ENCODE measurements around the gene SIX3. TPM values are rescaled to one million over a fixed set of nuclear protein-coding genes. Genes with fewer than 3 reads are reported as not detected.

Gene SIX3
- total RNA-seq, 2 donors from 2014 or later: 1.9 to 5.7 TPM

GRCh38 chr2:44938287-44939105, 3.0 kb upstream of the SIX3 start:
- Mint-ChIP-seq H3K4me3 (peak overlapping the region; percentile 69), H3K27me3 (ENCODE audit: insufficient read depth) (peaks cover 91% of the 10 kb centered on the region), H3K9me3 (no peaks in the 10 kb centered on the region), H3K4me1 (peaks cover 42% of the 10 kb centered on the region), H3K27ac (peak overlapping the region; percentile 64), H3K36me3 (ENCODE audit: low read depth) (no peaks in the 10 kb centered on the region)
- 1% methylated on average over 25 to 62 of the region's 62 CpGs for WGBS, 2 experiments (ENCODE audit: insufficient coverage in 1 of 2, insufficient read length in 1 of 2)
- Histone ChIP-seq H3K36me3 (ENCODE audit: control insufficient read depth, insufficient read depth, low read length) (no peaks in the 10 kb centered on the region), H3K27me3 (ENCODE audit: control insufficient read depth, insufficient read depth, low read length, poor library complexity, severe bottlenecking) (peaks cover 99% of the 10 kb centered on the region), H3K9me3 (ENCODE audit: control insufficient read depth, low read length) (no peaks in the 10 kb centered on the region), H3K27ac (ENCODE audit: low read depth, low read length) (no peak overlapping the region), H3K4me1 (ENCODE audit: control insufficient read depth, insufficient read depth, low read length) (peaks cover 13% of the 10 kb centered on the region), H3K9ac (ENCODE audit: extremely low read depth, low read length, poor library complexity, severe bottlenecking) (peak overlapping the region; percentile 4), H3K4me3 (ENCODE audit: low read length) (peak overlapping the region; percentile 79)
- peak; percentile 88 for DNase-seq
- TF ChIP-seq CTCF (conservative IDR thresholded peaks at IDR 0.05): no peak

GRCh38 chr2:44939106-44940048, 2.1 kb upstream of the SIX3 start:
- Mint-ChIP-seq H3K4me3 (peak overlapping the region; percentile 69), H3K36me3 (ENCODE audit: low read depth) (no peaks in the 10 kb centered on the region), H3K27ac (peak overlapping the region; percentile 76), H3K4me1 (peaks cover 42% of the 10 kb centered on the region), H3K27me3 (ENCODE audit: insufficient read depth) (peaks cover 91% of the 10 kb centered on the region), H3K9me3 (no peaks in the 10 kb centered on the region)
- TF ChIP-seq CTCF (conservative IDR thresholded peaks at IDR 0.05): no peak
- peak; percentile 82 for DNase-seq
- H3K4me1 ChIP-seq (ENCODE audit: control insufficient read depth, insufficient read depth, low read length): peaks cover 11% of the 10 kb centered on the region
- 1% methylated on average over 20 to 42 of the region's 42 CpGs for WGBS, 2 experiments (ENCODE audit: insufficient coverage in 1 of 2, insufficient read length in 1 of 2)
- no peaks in the 10 kb centered on the region for H3K9me3 ChIP-seq (ENCODE audit: control insufficient read depth, low read length)
- H3K4me3 ChIP-seq (ENCODE audit: low read length): peak overlapping the region; percentile 79
- H3K9ac ChIP-seq (ENCODE audit: extremely low read depth, low read length, poor library complexity, severe bottlenecking): no peak overlapping the region
- peaks cover 99% of the 10 kb centered on the region for H3K27me3 ChIP-seq (ENCODE audit: control insufficient read depth, insufficient read depth, low read length, poor library complexity, severe bottlenecking)
- H3K36me3 ChIP-seq (ENCODE audit: control insufficient read depth, insufficient read depth, low read length): no peaks in the 10 kb centered on the region
- no peak overlapping the region for H3K27ac ChIP-seq (ENCODE audit: low read depth, low read length)

- TF ChIP-seq CTCF (conservative IDR thresholded peaks at IDR 0.05): no peak
- Histone ChIP-seq H3K9ac (ENCODE audit: extremely low read depth, low read length, poor library complexity, severe bottlenecking) (no peak overlapping the region), H3K4me3 (ENCODE audit: low read length) (no peak overlapping the region), H3K27me3 (ENCODE audit: control insufficient read depth, insufficient read depth, low read length, poor library complexity, severe bottlenecking) (peaks cover 99% of the 10 kb centered on the region), H3K9me3 (ENCODE audit: control insufficient read depth, low read length) (no peaks in the 10 kb centered on the region), H3K36me3 (ENCODE audit: control insufficient read depth, insufficient read depth, low read length) (no peaks in the 10 kb centered on the region), H3K27ac (ENCODE audit: low read depth, low read length) (no peak overlapping the region), H3K4me1 (ENCODE audit: control insufficient read depth, insufficient read depth, low read length) (peaks cover 11% of the 10 kb centered on the region)
- H3K4me3 Mint-ChIP-seq: peak overlapping the region; percentile 69
- DNase-seq: peak; percentile 62
- no peaks in the 10 kb centered on the region for H3K36me3 Mint-ChIP-seq (ENCODE audit: low read depth)
- H3K9me3 Mint-ChIP-seq: no peaks in the 10 kb centered on the region
- 5 to 10% methylated on average over 2 to 14 of the region's 14 CpGs for WGBS, 2 experiments (ENCODE audit: insufficient coverage in 1 of 2, insufficient read length in 1 of 2)
- peaks cover 46% of the 10 kb centered on the region for H3K4me1 Mint-ChIP-seq
- H3K27me3 Mint-ChIP-seq (ENCODE audit: insufficient read depth): peaks cover 90% of the 10 kb centered on the region
- H3K27ac Mint-ChIP-seq: peak overlapping the region; percentile 14
These were observed 1.4 kb upstream of the SIX3 start for GRCh38 chr2:44940049-44940494.

All from endodermal cell (in vitro differentiated cells).